HT1080 (cell line): ENCODE data around the gene GJB6. TPM values are rescaled to one million over a fixed set of nuclear protein-coding genes. Genes with fewer than 3 reads are reported as not detected.

Experiments used
- DNase-seq: peaks from one replicate; pipeline ENCODE4 v3.0.0-alpha.2; 2015; ENCODE audit warnings: low read depth
- total RNA-seq: library from RNA; depleted of rRNA; stranded (reverse); fragments of >200 nt; shearing (Covaris generic); gene quantifications from 2 replicates; pipeline ENCODE4 v1.2.3, GENCODE V29; 2014; rRNA removed

GJB6 gene
- total RNA-seq, 1 experiment from 2014 or later, result not detected

GRCh38 chr13:20188667-20189553, 43.2 kb downstream of the GJB6 start:
- no peak for DNase-seq

GRCh38 chr13:20186771-20187170, 45.3 kb downstream of the GJB6 start:
- no peak for DNase-seq

- DNase-seq, result no peak
Observed at GRCh38 chr13:20185366-20186056, 46.6 kb downstream of the GJB6 start.

- peak; percentile 63 for DNase-seq
Observed at GRCh38 chr13:20182231-20182846, 49.8 kb downstream of the GJB6 start.

- DNase-seq, result no peak
Observed at GRCh38 chr13:20181188-20181587, 50.9 kb downstream of the GJB6 start.

GRCh38 chr13:20178156-20178555, 54.0 kb downstream of the GJB6 start:
- DNase-seq, result no peak

- no peak for DNase-seq
Observed at GRCh38 chr13:20177049-20177831, 54.9 kb downstream of the GJB6 start.

- DNase-seq, result no peak
Observed at GRCh38 chr13:20175907-20176652, 56.0 kb downstream of the GJB6 start.

GRCh38 chr13:20175406-20175794, 56.7 kb downstream of the GJB6 start:
- DNase-seq, result no peak

GRCh38 chr13:20174656-20175405, 57.3 kb downstream of the GJB6 start:
- DNase-seq, result peak; percentile 98

GRCh38 chr13:20173116-20173746, 58.9 kb downstream of the GJB6 start:
- DNase-seq, result no peak

Other genes with a start within 250 kb of the GJB6 start
- gene GJA3, start 71.3 kb downstream of the GJB6 start, total RNA-seq, result 0.56 and 0.84 TPM in 2 replicates
- gene GJB2, start 39.4 kb downstream of the GJB6 start, total RNA-seq, result 13.6 and 15.5 TPM in 2 replicates